BJ (cell line): Measurements from ENCODE around the gene VWA2. TPM values are rescaled to one million over a fixed set of nuclear protein-coding genes. Genes with fewer than 3 reads are reported as not detected.

Experiments
- CTCF ChIA-PET: fragments of 350-600 bp; formaldehyde crosslinking; extraction: SDS; loops from one replicate; lab custom pipeline; 2021; ENCODE audit warnings: antibody characterized with exemption, inconsistent platforms; lab: Yijun Ruan, JAX
- POLR2A ChIA-PET: fragments of 300-600 bp; sonication (Branson Sonifier 250); formaldehyde crosslinking; extraction: SDS; loops from one replicate; lab custom pipeline; 2021; ENCODE audit warnings: antibody characterized with exemption; lab: Charles Lee
- DNase-seq: peaks from one replicate; pipeline ENCODE4 v3.0.0-alpha.2; 2011; ENCODE audit warnings: low read depth
- H3K27me3 ChIP-seq: 2 replicates; pipeline ENCODE4 v1.6.0; 2011; ENCODE audit warnings: low read length; ENCODE audit not compliant: control insufficient read depth, insufficient read depth
- H3K36me3 ChIP-seq: 2 replicates; pipeline ENCODE4 v1.5.1; 2011; ENCODE audit warnings: low read length; ENCODE audit not compliant: control insufficient read depth, insufficient read depth
- H3K4me3 ChIP-seq: 2 replicates; pipeline ENCODE4 v1.5.1; 2011; ENCODE audit warnings: low read depth, mild to moderate bottlenecking, control low read depth, low read length
- CTCF ChIP-seq: IDR thresholded peaks from 2 replicates; pipeline ENCODE4 v1.5.1; 2011; ENCODE audit warnings: low read depth, mild to moderate bottlenecking, control low read depth, inconsistent platforms, low read length, moderate library complexity; ENCODE audit not compliant: insufficient read depth
- polyA minus RNA-seq: library from RNA; depleted of rRNA, polyadenylated mRNA; stranded (reverse); fragments of >200 nt; gene quantifications from 2 replicates; pipeline ENCODE4 v1.2.3, GENCODE V29; 2011; rRNA and poly(A)+ RNA removed
- polyA plus RNA-seq: library from polyadenylated mRNA; depleted of rRNA; stranded (reverse); fragments of >200 nt; gene quantifications from 2 replicates; pipeline ENCODE4 v1.2.3, GENCODE V29; 2011; rRNA removed

VWA2 gene
- polyA plus RNA-seq (0.07 TPM in 1 of 2 replicates, not detected in the other), polyA minus RNA-seq (not detected in 2 replicates)

GRCh38 chr10:114239117-114239993 lies at the start of gene VWA2:
VWA2 (plus strand) TSS chr10:114239254; CDS start chr10:114248714, 9,460 bp downstream.
- POLR2A ChIA-PET, result no interaction called here
- TF ChIP-seq CTCF, result no peak
- Histone ChIP-seq H3K36me3 (no peaks in the 10 kb centered on the region), H3K4me3 (no peak within 1 kb of the TSS), H3K27me3 (peaks cover 37% of the 10 kb centered on the region)
- DNase-seq, result no peak
- CTCF ChIA-PET, result no interaction called here

- no peaks in the 10 kb centered on the region for H3K36me3 ChIP-seq
- POLR2A ChIA-PET, result no interaction called here
These were observed 49.4 kb upstream of the VWA2 start for GRCh38 chr10:114189700-114190099.

GRCh38 chr10:114195079-114195478 lies 44.0 kb upstream of the VWA2 start:
- ChIA-PET CTCF (no interaction called here), POLR2A (no interaction called here)
- TF ChIP-seq CTCF, result no peak
- peaks cover 1% of the 10 kb centered on the region; the same call in 1 of the 2 replicates for H3K27me3 ChIP-seq
- DNase-seq, result no peak
- no peak overlapping the region for H3K4me3 ChIP-seq
- H3K36me3 ChIP-seq, result no peaks in the 10 kb centered on the region

More at GRCh38 chr10:114189700-114190099, 49.4 kb upstream of the VWA2 start:
- no peaks in the 10 kb centered on the region for H3K27me3 ChIP-seq
- no peak for TF ChIP-seq CTCF
- H3K4me3 ChIP-seq, result no peak overlapping the region
- CTCF ChIA-PET, result no interaction called here
- DNase-seq, result no peak

GRCh38 chr10:114199239-114199638 lies 39.8 kb upstream of the VWA2 start:
- no peak for TF ChIP-seq CTCF
- Histone ChIP-seq H3K27me3 (peaks cover 1% of the 10 kb centered on the region; the same call in 1 of the 2 replicates), H3K4me3 (no peak overlapping the region), H3K36me3 (no peaks in the 10 kb centered on the region)
- no peak for DNase-seq
- ChIA-PET POLR2A (no interaction called here), CTCF (interaction anchor here (1.4 kb wide), 1 partner anchor 25 kb away, joined by 3 read pairs; the partner anchor contains the start of gene CCDC186)

- Histone ChIP-seq H3K36me3 (no peaks in the 10 kb centered on the region), H3K4me3 (no peak overlapping the region), H3K27me3 (peaks cover 1% of the 10 kb centered on the region; the same call in 1 of the 2 replicates)
- ChIA-PET POLR2A (no interaction called here), CTCF (no interaction called here)
- TF ChIP-seq CTCF, result no peak
- no peak for DNase-seq
These were observed 36.2 kb upstream of the VWA2 start for GRCh38 chr10:114202812-114203211.
